Type B pancreatic cell (in vitro differentiated cells): ENCODE data around the gene MKI67. TPM values are rescaled to one million over a fixed set of nuclear protein-coding genes. Genes with fewer than 3 reads are reported as not detected.

Experiments used
- DNase-seq: peaks from one replicate; pipeline ENCODE4 v3.0.0; 2021; ENCODE audit warnings: mixed read lengths; ENCODE audit not compliant: unreplicated experiment; ENCODE audit errors: extremely low spot score
- H3K27ac Mint-ChIP-seq: 2 replicates; pipeline ENCODE4 v1.8.0; 2021; ENCODE audit warnings: mild to moderate bottlenecking, mixed read lengths
- H3K27me3 Mint-ChIP-seq: 2 replicates; pipeline ENCODE4 v1.8.0; 2021; ENCODE audit warnings: mixed read lengths
- H3K36me3 Mint-ChIP-seq: 2 replicates; pipeline ENCODE4 v1.8.0; 2021; ENCODE audit warnings: mixed read lengths
- H3K4me1 Mint-ChIP-seq: one replicate; pipeline ENCODE4 v1.8.0; 2021; ENCODE audit warnings: mixed read lengths; ENCODE audit not compliant: unreplicated experiment
- H3K4me3 Mint-ChIP-seq: 2 replicates; pipeline ENCODE4 v1.8.0; 2021; ENCODE audit warnings: mild to moderate bottlenecking, mixed read lengths
- H3K9me3 Mint-ChIP-seq: 2 replicates; pipeline ENCODE4 v1.8.0; 2021; ENCODE audit warnings: mixed read lengths
- total RNA-seq: library from RNA; stranded (reverse); gene quantifications from 2 replicates; pipeline ENCODE4 v1.2.1, GENCODE V29; 2021; ENCODE audit warnings: low replicate concordance
- TF ChIP-seq, protein P1 (sequence below): fragments of 200-600 bp; sonication (generic); conservative IDR thresholded peaks from 2 replicates; pipeline ENCODE4 v1.5.0; 2021; ENCODE audit warnings: antibody characterized with exemption, mild to moderate bottlenecking

MKI67 gene
- total RNA-seq, 1 donor from 2014 or later: 104 TPM

- Mint-ChIP-seq H3K36me3 (peaks cover 4% of the 10 kb centered on the region), H3K4me3 (no peak overlapping the region), H3K27me3 (no peaks in the 10 kb centered on the region), H3K9me3 (no peaks in the 10 kb centered on the region), H3K27ac (no peak overlapping the region), H3K4me1 (peaks cover 13% of the 10 kb centered on the region)
- no peak for DNase-seq
- TF ChIP-seq, protein P1, sequence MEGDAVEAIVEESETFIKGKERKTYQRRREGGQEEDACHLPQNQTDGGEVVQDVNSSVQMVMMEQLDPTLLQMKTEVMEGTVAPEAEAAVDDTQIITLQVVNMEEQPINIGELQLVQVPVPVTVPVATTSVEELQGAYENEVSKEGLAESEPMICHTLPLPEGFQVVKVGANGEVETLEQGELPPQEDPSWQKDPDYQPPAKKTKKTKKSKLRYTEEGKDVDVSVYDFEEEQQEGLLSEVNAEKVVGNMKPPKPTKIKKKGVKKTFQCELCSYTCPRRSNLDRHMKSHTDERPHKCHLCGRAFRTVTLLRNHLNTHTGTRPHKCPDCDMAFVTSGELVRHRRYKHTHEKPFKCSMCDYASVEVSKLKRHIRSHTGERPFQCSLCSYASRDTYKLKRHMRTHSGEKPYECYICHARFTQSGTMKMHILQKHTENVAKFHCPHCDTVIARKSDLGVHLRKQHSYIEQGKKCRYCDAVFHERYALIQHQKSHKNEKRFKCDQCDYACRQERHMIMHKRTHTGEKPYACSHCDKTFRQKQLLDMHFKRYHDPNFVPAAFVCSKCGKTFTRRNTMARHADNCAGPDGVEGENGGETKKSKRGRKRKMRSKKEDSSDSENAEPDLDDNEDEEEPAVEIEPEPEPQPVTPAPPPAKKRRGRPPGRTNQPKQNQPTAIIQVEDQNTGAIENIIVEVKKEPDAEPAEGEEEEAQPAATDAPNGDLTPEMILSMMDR: no peak
These were observed 73.5 kb downstream of the MKI67 start for GRCh38 chr10:128052696-128053095.

GRCh38 chr10:128051548-128051947, 74.7 kb downstream of the MKI67 start:
- Mint-ChIP-seq H3K36me3 (no peaks in the 10 kb centered on the region), H3K27ac (no peak overlapping the region), H3K4me3 (no peak overlapping the region), H3K27me3 (no peaks in the 10 kb centered on the region), H3K9me3 (no peaks in the 10 kb centered on the region), H3K4me1 (peaks cover 18% of the 10 kb centered on the region)
- no peak for DNase-seq
- TF ChIP-seq, protein P1: no peak

DNA sequence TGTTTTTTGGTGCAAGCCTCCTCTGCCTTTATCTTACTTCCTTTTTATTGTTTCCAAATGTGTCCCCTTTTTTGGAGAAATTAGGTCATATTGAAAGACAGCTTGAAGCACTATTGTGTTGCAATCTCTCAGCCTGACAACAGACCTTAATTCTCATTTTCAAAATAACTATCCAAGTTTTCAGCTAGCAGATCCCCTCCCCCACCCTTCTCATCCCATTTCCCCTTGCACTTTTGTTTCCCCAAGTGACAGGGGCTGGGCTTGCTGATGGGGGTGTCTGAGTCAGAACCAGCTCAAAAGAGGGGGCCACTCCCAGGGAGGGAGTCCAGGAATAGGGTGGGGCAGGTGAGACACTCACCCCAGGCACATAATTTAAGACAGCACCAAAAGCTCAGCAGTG, 75.3 kb downstream of the MKI67 start:
- H3K9me3 Mint-ChIP-seq: no peaks in the 10 kb centered on the region
- TF ChIP-seq, protein P1: no peak
- no peak overlapping the region for H3K4me3 Mint-ChIP-seq
- H3K4me1 Mint-ChIP-seq: peaks cover 18% of the 10 kb centered on the region
- H3K36me3 Mint-ChIP-seq: no peaks in the 10 kb centered on the region
- no peaks in the 10 kb centered on the region for H3K27me3 Mint-ChIP-seq
- H3K27ac Mint-ChIP-seq: no peak overlapping the region
- no peak for DNase-seq

DNA sequence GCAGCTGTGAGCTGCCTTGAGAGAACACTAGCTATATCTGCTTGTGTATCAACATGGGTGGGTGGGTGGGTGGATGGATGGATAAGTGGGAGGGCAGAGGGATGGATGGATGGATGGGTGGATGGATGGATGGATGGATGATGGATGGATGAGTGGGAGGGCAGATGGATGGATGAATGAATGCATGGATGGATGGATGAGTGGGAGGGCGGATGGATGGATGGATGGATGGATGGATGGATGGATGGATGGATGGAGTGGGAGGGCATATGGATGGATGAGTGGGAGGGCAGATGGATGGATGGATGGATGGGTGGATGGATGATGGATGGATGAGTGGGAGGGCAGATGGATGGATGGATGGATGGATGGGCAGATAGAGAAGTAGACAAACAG, 76.1 kb downstream of the MKI67 start:
- H3K9me3 Mint-ChIP-seq: no peaks in the 10 kb centered on the region
- TF ChIP-seq, protein P1: no peak
- H3K4me1 Mint-ChIP-seq: peaks cover 18% of the 10 kb centered on the region
- no peaks in the 10 kb centered on the region for H3K36me3 Mint-ChIP-seq
- no peak overlapping the region for H3K4me3 Mint-ChIP-seq
- H3K27me3 Mint-ChIP-seq: no peaks in the 10 kb centered on the region
- DNase-seq: no peak
- H3K27ac Mint-ChIP-seq: no peak overlapping the region

DNA sequence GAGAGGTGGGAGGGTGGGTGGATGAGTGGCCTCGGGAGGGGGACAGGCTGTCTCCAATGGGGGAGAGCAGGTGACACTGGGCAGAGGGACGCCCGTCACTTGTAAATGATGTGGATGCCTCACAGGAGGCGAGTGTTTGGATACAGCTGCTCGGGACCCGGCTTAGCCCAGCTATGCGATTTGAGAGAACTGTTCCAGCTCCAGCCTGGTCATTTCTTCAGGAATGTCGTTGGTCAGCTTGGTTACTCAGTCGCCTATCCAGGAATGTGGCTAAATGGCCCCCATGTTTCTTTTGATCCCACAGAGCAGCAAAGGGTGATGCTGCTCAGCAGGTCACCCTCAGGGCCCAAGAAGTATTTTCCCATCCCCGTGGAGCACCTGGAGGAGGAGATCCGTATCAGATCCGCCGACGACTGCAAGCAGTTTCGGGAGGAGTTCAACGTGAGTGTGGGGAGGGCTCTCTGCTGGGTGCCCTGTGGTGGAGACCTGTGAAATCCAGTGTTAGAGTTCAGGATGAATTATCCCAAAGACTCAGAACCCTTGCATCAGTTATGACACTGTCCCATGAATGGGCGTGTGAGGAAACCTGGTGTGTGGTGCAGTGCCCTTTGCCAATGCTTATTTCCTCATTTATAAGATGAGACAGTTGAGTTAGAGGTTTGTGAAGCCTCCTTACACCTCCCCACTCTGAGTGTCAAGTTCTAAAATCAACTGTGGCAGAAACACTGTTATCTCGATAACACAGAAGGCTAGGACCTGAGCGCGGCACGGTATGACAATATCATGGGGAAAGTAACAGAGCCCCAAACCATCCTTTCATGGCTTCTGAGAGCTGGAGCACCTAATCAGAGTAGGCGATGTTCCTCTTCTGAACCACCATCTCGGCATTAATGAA, 76.8 kb downstream of the MKI67 start:
- no peaks in the 10 kb centered on the region for H3K9me3 Mint-ChIP-seq
- peaks cover 18% of the 10 kb centered on the region for H3K4me1 Mint-ChIP-seq
- H3K27ac Mint-ChIP-seq: no peak overlapping the region
- no peak overlapping the region for H3K4me3 Mint-ChIP-seq
- no peak for DNase-seq
- TF ChIP-seq, protein P1: no peak
- H3K36me3 Mint-ChIP-seq: no peaks in the 10 kb centered on the region
- no peaks in the 10 kb centered on the region for H3K27me3 Mint-ChIP-seq
